PC-3 (cell line): ENCODE measurements around the gene CEP192. TPM values are rescaled to one million over a fixed set of nuclear protein-coding genes. Genes with fewer than 3 reads are reported as not detected.
A peak's percentile ranks its signal among the peaks of the same experiment; 100 is the strongest.

Experiments
- ATAC-seq: fragments of 200-7000 bp; cut with Tn5 transposase; 2 replicates; pipeline ENCODE4 v1.9.1; 2020; ENCODE audit warnings: mild to moderate bottlenecking, moderate library complexity
- BruUV-seq: library from RNA; stranded (reverse); fragments of 400-500 nt; replicated peaks from 2 replicates; lab custom pipeline; 2021; lab: Mats Ljungman, UMichigan
- CTCF ChIA-PET: fragments of 300-600 bp; sonication (Branson Sonifier 250); formaldehyde crosslinking; loops from one replicate; lab custom pipeline; 2022; ENCODE audit warnings: antibody characterized with exemption; lab: Charles Lee
- POLR2A ChIA-PET: fragments of 300-600 bp; sonication (Branson Sonifier 250); formaldehyde crosslinking; loops from one replicate; lab custom pipeline; 2022; ENCODE audit warnings: antibody characterized with exemption; ENCODE audit not compliant: unreplicated experiment; lab: Charles Lee
- DNase-seq: peaks from one replicate; pipeline ENCODE4 v3.0.0-alpha.2; 2015
- H2AFZ ChIP-seq: fragments of 300-600 bp; sonication (generic); 2 replicates; pipeline ENCODE4 v1.6.0; 2016; ENCODE audit warnings: antibody characterized with exemption, low read length
- H3F3A ChIP-seq: fragments of 300-600 bp; sonication (generic); one replicate; pipeline ENCODE4 v1.6.0; 2017; ENCODE audit warnings: antibody characterized with exemption, low read length, control low read depth, mild to moderate bottlenecking; ENCODE audit not compliant: unreplicated experiment
- H3K27ac ChIP-seq: fragments of 300-600 bp; sonication (generic); 2 replicates; pipeline ENCODE4 v1.5.1; 2016; ENCODE audit warnings: mild to moderate bottlenecking, low read length
- H3K27me3 ChIP-seq: fragments of 300-600 bp; sonication (generic); 2 replicates; pipeline ENCODE4 v1.6.1; 2016; ENCODE audit warnings: low read length, mixed read lengths
- H3K36me3 ChIP-seq: fragments of 300-600 bp; sonication (generic); 2 replicates; pipeline ENCODE4 v1.6.1; 2016; ENCODE audit warnings: low read depth, mixed run types, low read length, mixed read lengths
- H3K4me1 ChIP-seq: fragments of 300-600 bp; sonication (generic); 2 replicates; pipeline ENCODE4 v1.5.1; 2016; ENCODE audit warnings: low read length; ENCODE audit not compliant: insufficient read depth
- H3K4me2 ChIP-seq: fragments of 300-600 bp; sonication (generic); 2 replicates; pipeline ENCODE4 v1.6.0; 2016; ENCODE audit warnings: low read length
- H3K4me3 ChIP-seq: fragments of 300-600 bp; sonication (generic); 2 replicates; pipeline ENCODE4 v1.5.1; 2016; ENCODE audit warnings: mild to moderate bottlenecking, low read length, mixed read lengths
- H3K79me2 ChIP-seq: fragments of 300-600 bp; sonication (generic); 2 replicates; pipeline ENCODE4 v1.6.1; 2017; ENCODE audit warnings: low read length, mixed read lengths
- H3K9ac ChIP-seq: fragments of 300-600 bp; sonication (generic); 2 replicates; pipeline ENCODE4 v1.6.0; 2016; ENCODE audit warnings: mild to moderate bottlenecking, low read length
- H3K9me2 ChIP-seq: fragments of 300-600 bp; sonication (generic); replicated peaks from 2 replicates; pipeline ENCODE4 v1.6.1; 2016; ENCODE audit warnings: mixed run types, low read length, mixed read lengths
- H3K9me3 ChIP-seq: fragments of 300-600 bp; sonication (generic); 2 replicates; pipeline ENCODE4 v1.6.1; 2016; ENCODE audit warnings: low read length, mixed read lengths
- H4K20me1 ChIP-seq: fragments of 300-600 bp; sonication (generic); 2 replicates; pipeline ENCODE4 v1.6.1; 2016; ENCODE audit warnings: low read length, mixed read lengths
- EZH2 ChIP-seq: fragments of 300-600 bp; sonication (generic); IDR thresholded peaks from one replicate; pipeline ENCODE4 v1.6.1; 2017; ENCODE audit warnings: antibody characterized with exemption, mild to moderate bottlenecking, low read length; ENCODE audit not compliant: unreplicated experiment
- EZH2phosphoT487 ChIP-seq: fragments of 300-600 bp; sonication (generic); IDR thresholded peaks from 2 replicates; pipeline ENCODE4 v1.6.1; 2018; ENCODE audit warnings: mild to moderate bottlenecking, antibody characterized with exemption, low read length, borderline replicate concordance
- intact Hi-C: fragments of 100-400 bp; cut with micrococcal nuclease; formaldehyde crosslinking; loops from 2 replicates; pipeline ENCODE4 v1.9.0; 2023
- total RNA-seq: library from RNA; depleted of rRNA; stranded (reverse); fragments of >200 nt; gene quantifications from 2 replicates; pipeline ENCODE4 v1.2.3, GENCODE V29; 2014
- TF ChIP-seq, protein P1 (sequence below): fragments of 300-600 bp; sonication (generic); conservative IDR thresholded peaks from 2 replicates; pipeline ENCODE4 v1.5.1; 2017; ENCODE audit warnings: antibody characterized with exemption, low read depth, mild to moderate bottlenecking, low read length

CEP192 gene
- total RNA-seq, 1 experiment from 2014 or later = 32.6 TPM

DNA sequence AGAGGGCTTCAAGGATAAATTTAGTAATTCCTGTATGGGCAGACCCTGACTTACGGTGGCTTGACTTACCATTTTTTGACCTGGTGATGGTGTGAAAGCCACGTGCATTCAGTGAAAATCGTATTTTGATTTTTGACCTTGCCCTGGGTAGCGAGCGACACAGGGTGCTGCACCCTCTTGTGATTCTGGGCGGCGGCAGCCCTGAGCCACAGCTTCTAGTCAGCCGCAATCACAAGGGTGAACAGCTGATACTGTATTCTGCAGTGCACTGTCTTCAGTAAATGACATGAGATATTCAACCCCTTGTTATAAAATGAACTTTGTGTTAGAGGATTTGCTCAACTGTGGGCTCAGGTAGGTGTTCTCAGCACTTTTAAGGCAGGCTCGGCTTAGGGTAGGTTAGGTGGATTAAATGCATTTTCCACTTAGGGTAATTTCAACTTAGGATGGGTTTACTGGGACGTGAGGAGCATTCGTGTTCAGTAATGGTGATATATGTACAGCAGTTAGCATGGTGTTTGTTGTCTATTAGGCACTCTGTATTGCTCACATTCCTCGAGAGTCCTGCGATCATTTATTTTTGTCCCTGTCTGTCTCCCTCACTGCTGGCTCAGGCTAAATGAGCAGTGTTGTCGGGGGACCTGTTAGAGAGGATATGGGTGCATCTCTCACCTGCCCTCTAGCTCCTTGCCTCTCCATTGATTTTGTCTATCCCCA lies 109.9 kb downstream of the CEP192 start:
- Histone ChIP-seq H3K36me3 (peaks cover 67% of the 10 kb centered on the region), H3K4me1 (no peaks in the 10 kb centered on the region), H3K9me2 (no peaks in the 10 kb centered on the region), H2AFZ (no peak overlapping the region), H3K9me3 (no peaks in the 10 kb centered on the region), H3K27ac (no peak overlapping the region), H3F3A (no peaks in the 10 kb centered on the region), H3K4me3 (no peak overlapping the region), H3K4me2 (no peak overlapping the region), H3K27me3 (no peaks in the 10 kb centered on the region), H3K9ac (no peak overlapping the region), H4K20me1 (no peaks in the 10 kb centered on the region), H3K79me2 (no peaks in the 10 kb centered on the region)
- ATAC-seq (no peak), DNase-seq (no peak)
- CTCF ChIA-PET = no interaction called here
- TF ChIP-seq, protein P1, sequence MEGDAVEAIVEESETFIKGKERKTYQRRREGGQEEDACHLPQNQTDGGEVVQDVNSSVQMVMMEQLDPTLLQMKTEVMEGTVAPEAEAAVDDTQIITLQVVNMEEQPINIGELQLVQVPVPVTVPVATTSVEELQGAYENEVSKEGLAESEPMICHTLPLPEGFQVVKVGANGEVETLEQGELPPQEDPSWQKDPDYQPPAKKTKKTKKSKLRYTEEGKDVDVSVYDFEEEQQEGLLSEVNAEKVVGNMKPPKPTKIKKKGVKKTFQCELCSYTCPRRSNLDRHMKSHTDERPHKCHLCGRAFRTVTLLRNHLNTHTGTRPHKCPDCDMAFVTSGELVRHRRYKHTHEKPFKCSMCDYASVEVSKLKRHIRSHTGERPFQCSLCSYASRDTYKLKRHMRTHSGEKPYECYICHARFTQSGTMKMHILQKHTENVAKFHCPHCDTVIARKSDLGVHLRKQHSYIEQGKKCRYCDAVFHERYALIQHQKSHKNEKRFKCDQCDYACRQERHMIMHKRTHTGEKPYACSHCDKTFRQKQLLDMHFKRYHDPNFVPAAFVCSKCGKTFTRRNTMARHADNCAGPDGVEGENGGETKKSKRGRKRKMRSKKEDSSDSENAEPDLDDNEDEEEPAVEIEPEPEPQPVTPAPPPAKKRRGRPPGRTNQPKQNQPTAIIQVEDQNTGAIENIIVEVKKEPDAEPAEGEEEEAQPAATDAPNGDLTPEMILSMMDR = no peak
- TF ChIP-seq EZH2phosphoT487 = no peak
- no peak for TF ChIP-seq EZH2
- POLR2A ChIA-PET = no interaction called here
- no TSS peak for BruUV-seq
- intact Hi-C loops = no loop called here

DNA sequence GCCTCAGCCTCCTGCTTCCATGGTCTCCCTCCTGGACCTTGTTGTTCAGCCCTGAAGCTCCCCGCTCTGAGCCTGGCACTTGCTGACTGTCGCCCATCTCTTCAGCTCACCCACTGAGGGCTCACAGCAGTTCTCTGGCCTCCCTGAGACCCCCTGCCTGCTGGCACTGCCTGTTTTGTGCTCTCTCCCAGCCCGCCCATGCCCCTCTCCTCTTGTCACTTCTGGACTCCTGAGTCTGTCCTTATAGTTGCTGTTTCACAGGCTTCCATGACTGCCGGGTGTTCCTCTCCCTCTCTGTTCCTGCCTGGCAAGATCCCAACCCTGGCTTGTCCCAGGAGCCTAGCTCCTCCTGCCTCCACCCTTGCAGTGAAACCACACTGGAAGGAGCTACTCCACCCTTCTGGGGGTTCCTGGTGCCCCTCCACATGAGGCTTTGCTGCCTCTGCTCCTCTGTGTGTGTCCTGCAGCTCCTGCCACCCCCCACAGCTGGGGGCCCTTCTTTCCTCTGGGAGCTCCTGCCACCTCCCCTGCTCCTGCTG lies 110.6 kb downstream of the CEP192 start:
- intact Hi-C loops = no loop called here
- Histone ChIP-seq H3K9me3 (no peaks in the 10 kb centered on the region), H3K27me3 (no peaks in the 10 kb centered on the region), H3K36me3 (peaks cover 66% of the 10 kb centered on the region), H3K4me1 (no peaks in the 10 kb centered on the region), H3K9me2 (no peaks in the 10 kb centered on the region), H3K4me2 (no peak overlapping the region), H3F3A (no peaks in the 10 kb centered on the region), H4K20me1 (no peaks in the 10 kb centered on the region), H3K9ac (no peak overlapping the region), H3K4me3 (no peak overlapping the region), H3K27ac (no peak overlapping the region), H2AFZ (no peak overlapping the region), H3K79me2 (no peaks in the 10 kb centered on the region)
- POLR2A ChIA-PET = no interaction called here
- CTCF ChIA-PET = no interaction called here
- TF ChIP-seq EZH2 = no peak
- TF ChIP-seq, protein P1 = no peak
- no peak for DNase-seq
- no peak for ATAC-seq
- no TSS peak for BruUV-seq

DNA sequence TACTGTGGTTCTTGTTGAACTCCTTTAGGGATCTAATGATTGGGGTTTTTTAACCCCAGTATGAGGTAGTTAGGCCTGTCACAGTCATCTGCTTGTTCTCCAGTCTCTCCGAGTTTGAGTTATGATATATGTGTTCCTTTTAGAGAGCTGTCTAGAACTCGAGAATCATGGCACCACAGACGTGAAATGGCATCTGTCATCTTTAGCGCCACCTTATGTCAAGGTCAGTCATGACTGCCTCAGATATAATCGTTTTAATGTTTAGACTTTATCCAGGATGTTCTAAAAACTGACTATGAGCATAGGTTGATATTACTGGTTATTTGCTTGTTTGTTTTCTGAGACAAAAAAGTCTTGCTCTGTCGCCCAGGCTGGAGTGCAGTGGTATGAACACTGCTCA lies 112.2 kb downstream of the CEP192 start:
- no peaks in the 10 kb centered on the region for H3K27me3 ChIP-seq
- no peaks in the 10 kb centered on the region for H3K9me2 ChIP-seq
- peak; percentile 36 for DNase-seq
- intact Hi-C loops = loop anchor here (1.0 kb wide), 1 partner anchor 100 kb away; no protein-coding TSS in a partner anchor
- no peaks in the 10 kb centered on the region for H4K20me1 ChIP-seq
- ATAC-seq = peak; percentile 68
- ChIA-PET CTCF (no interaction called here), POLR2A (no interaction called here)
- no peaks in the 10 kb centered on the region for H3K4me1 ChIP-seq
- H2AFZ ChIP-seq = no peak overlapping the region
- H3K79me2 ChIP-seq = no peaks in the 10 kb centered on the region
- TF ChIP-seq, protein P1 = peak; percentile 70
- no peak for TF ChIP-seq EZH2
- TF ChIP-seq EZH2phosphoT487 = no peak
- H3K9me3 ChIP-seq = no peaks in the 10 kb centered on the region
- no peak overlapping the region for H3K4me3 ChIP-seq
- no peaks in the 10 kb centered on the region for H3F3A ChIP-seq
- BruUV-seq = no TSS peak
- no peak overlapping the region for H3K9ac ChIP-seq
- H3K27ac ChIP-seq = no peak overlapping the region
- H3K36me3 ChIP-seq = peaks cover 74% of the 10 kb centered on the region
- no peak overlapping the region for H3K4me2 ChIP-seq
